CD4-positive, alpha-beta T cell treated with Interleukin-6 for 4 hours (primary cell): Measurements from ENCODE around the gene CFAP99.
A peak's percentile ranks its signal among the peaks of the same experiment; 100 is the strongest.

Experiments used
- DNase-seq: peaks from one replicate; pipeline ENCODE4 v3.0.0-alpha.2; 2020; ENCODE audit warnings: mixed read lengths

The CFAP99 gene

DNA sequence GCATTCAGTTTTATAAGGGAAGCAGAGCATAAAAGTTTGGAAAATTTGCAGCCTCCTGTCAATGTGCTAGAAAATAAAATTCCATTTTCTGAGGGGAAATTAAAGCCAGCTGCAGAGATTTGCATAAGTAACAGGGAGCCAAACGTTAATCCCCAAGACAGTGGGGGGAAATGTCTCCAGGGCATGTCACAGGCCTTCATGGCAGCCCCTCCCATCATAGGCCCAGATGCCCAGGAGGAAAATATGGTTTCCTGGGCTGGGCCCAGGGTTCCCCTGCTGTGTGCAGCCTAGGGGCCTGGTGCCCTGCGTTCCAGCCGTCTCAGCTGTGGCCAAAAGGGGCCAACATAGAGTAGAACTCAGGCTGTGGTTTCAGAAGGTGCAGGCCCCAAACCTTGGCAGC, 59.5 kb downstream of the CFAP99 start:
- no peak for DNase-seq

- no peak for DNase-seq
Measured at GRCh38 chr4:2480649-2481048, 61.9 kb downstream of the CFAP99 start.

GRCh38 chr4:2482192-2482591, 63.4 kb downstream of the CFAP99 start:
- no peak for DNase-seq

DNA sequence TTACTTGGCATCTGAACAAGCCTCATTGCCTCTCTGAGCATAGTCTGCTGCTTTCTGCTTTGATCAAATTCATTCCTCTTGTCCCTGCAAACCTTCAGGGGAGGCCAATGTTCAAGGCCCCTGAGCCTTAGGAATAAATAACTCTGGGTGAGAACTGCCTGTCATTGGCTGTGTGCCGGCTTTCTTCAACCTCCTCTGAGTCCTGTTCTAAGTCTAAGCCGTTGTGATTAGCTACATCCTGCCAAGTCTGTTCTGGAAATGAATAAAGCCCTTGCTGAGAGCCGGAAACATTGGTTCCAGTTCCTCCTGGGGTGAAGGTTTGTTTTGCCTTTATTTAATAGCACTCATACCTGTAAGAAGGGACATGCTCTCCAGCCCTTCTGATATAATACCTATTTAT, 63.9 kb downstream of the CFAP99 start:
- peak; percentile 24 for DNase-seq

GRCh38 chr4:2483237-2483636, 64.5 kb downstream of the CFAP99 start:
- DNase-seq, result no peak

GRCh38 chr4:2484185-2484584, 65.4 kb downstream of the CFAP99 start:
- DNase-seq, result no peak

DNA sequence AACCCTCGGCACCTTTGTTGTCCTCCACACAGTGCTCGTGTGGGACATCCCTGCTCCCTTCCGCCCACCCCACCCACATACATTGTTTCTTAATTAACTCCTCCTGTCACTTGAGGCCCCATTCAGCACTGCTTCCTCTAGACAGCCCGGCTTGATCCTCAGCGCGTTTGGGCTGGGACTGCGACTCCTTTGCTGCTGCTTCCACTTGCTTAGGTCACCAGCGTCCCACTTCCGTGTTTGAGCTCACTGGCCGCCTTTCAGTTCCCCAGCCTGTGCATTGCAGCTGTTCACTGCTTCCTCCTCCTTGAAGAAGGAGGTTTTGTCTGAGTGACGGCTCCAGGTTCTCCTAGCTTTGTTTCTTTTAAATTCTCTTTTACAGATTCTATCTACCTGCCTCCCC, 66.2 kb downstream of the CFAP99 start:
- peak; percentile 78 for DNase-seq

GRCh38 chr4:2485956-2486355, 67.2 kb downstream of the CFAP99 start:
- no peak for DNase-seq

- DNase-seq, result no peak
Measured at GRCh38 chr4:2486981-2487380, 68.2 kb downstream of the CFAP99 start.

DNA sequence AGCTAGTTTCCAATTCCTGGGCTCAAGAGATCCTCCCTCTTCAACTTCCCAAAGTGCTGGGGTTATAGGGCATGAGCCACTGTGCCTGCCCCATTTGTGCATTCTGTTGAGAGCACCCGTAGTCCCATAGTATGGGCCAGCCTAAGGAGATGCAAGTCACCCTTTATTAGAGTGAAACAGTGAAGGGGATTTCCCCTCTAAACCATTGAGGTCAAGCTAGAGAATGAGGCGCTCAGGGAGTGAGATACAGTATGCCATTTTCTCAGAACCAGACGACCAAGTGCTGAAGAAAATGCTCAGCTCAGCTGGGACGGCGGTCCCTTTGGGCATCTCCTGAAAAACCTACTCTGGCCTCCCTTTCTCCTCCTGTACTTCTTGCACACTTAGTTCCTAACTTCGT, 68.9 kb downstream of the CFAP99 start:
- no peak for DNase-seq

- DNase-seq, result no peak
Measured at GRCh38 chr4:2489081-2489805, 70.5 kb downstream of the CFAP99 start.

GRCh38 chr4:2489841-2490552, 71.2 kb downstream of the CFAP99 start:
- no peak for DNase-seq

- no peak for DNase-seq
Measured at GRCh38 chr4:2492970-2493369, 74.2 kb downstream of the CFAP99 start.

DNA sequence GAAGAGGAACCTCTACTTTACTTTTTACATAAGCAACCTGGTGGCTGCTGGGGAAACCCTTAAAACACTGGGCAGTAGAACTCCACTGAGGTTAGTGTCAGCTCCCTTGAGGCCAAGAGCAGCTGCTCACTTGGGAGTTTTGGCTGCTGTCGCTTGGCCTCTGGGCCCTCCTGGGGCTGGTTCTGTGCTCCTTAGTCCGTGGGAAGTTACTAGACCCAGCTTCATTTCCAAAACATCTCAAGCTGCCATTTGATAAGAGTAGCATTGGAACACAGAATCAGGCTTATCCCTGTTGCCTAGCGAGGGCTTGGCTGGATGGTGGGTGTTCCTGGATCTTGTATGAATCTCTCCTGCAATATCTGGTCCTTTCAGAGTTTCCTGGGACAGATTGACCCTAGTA, 76.2 kb downstream of the CFAP99 start:
- DNase-seq, result no peak

DNA sequence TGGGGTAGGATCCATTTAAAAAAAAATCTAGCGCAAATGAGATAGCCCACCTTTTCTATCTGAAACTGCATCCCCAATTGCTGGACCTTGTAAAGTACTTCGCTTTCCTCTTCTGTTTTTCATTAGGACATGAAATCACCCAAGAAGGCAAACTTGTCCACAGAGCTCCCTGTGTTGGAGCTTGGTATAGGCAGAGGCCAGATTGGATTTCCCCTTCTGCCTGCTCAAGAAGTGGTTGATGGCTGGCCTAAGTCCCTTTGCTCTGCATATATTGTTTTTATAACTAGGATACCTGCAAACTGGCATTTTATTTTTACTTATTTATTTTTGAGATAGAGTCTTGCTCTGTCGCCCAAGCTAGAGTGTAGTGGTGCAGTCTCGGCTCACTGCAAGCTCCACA, 78.6 kb downstream of the CFAP99 start:
- no peak for DNase-seq

DNA sequence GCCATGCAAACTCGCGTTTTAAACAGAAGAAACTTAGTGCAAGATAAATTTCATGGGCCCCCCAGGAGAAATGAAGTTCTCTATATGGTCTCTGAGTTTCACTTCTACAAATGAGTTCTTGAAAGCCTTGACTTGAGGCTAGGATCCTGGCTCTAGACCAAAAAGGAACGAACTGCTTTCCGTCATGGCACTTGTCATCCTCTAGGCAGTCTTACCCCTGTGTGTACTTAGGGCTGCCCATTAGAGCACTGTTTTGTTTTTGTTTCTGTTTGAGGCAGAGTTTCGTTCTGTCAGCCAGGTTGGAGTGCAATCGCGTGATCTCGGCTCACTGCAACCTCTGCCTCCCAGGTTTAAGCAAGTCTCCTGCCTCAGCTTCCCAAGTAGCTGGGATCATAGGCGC, 79.2 kb downstream of the CFAP99 start:
- no peak for DNase-seq

GRCh38 chr4:2500547-2500946, 81.8 kb downstream of the CFAP99 start:
- DNase-seq, result no peak

DNA sequence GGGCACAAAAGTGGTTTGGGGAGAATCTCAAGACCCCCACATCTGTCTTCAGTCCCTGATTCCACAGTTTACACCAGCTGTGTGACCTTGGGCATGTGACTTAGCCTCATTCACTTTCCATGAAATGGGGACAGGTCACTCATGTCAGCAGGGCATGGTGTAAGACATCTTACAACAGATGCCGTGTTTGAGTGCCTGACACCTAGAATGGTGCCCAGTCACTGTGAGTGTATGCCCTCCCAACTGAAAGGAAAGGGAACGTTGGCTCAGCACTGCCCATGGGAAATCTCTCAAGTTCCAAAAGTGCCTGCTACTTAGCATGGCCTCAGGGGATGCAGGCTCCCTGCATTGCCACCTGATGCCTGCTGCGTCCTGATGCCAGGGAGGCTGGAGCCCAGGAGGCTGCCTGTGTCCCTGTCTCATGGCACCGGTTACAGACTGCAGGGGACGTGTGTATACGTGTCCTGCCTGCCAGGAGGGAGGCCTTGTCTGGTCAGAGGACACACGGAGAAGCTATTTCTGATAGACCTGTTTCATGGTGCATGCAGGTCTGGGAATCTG, 82.4 kb downstream of the CFAP99 start:
- DNase-seq, result no peak

GRCh38 chr4:2503809-2504208, 85.1 kb downstream of the CFAP99 start:
- DNase-seq, result no peak

GRCh38 chr4:2507259-2507658, 88.5 kb downstream of the CFAP99 start:
- DNase-seq, result no peak

- DNase-seq, result no peak
Measured at GRCh38 chr4:2507855-2508254, 89.1 kb downstream of the CFAP99 start.

- no peak for DNase-seq
Measured at GRCh38 chr4:2510351-2511259, 91.8 kb downstream of the CFAP99 start.

GRCh38 chr4:2511645-2512131, 92.9 kb downstream of the CFAP99 start:
- no peak for DNase-seq
